H9 (cell line): ENCODE results near the gene RTN4R. TPM values are rescaled to one million over a fixed set of nuclear protein-coding genes. Genes with fewer than 3 reads are reported as not detected.

Experiments used
- DNase-seq: peaks from one replicate; pipeline ENCODE4 v3.0.0-alpha.2; 2017
- H2AFZ ChIP-seq: one replicate; pipeline ENCODE4 v1.6.1; 2013; ENCODE audit warnings: mild to moderate bottlenecking, low read length, control low read depth, moderate library complexity
- H2AK5ac ChIP-seq: 2 replicates; pipeline ENCODE4 v1.6.1; 2013; ENCODE audit warnings: low read length, control low read depth, mixed read lengths; ENCODE audit not compliant: insufficient read length
- H2BK120ac ChIP-seq: one replicate; pipeline ENCODE4 v1.6.1; 2013; ENCODE audit warnings: low read depth, mild to moderate bottlenecking, low read length, control low read depth, inconsistent platforms; ENCODE audit not compliant: poor library complexity, severe bottlenecking
- H2BK12ac ChIP-seq: 2 replicates; pipeline ENCODE4 v1.6.1; 2013; ENCODE audit warnings: low read length, control low read depth, mixed read lengths, low read depth; ENCODE audit not compliant: insufficient read length
- H2BK15ac ChIP-seq: 2 replicates; pipeline ENCODE4 v1.6.1; 2013; ENCODE audit warnings: low read depth, low read length, control low read depth
- H2BK20ac ChIP-seq: one replicate; pipeline ENCODE4 v1.6.1; 2013; ENCODE audit warnings: low read depth, mild to moderate bottlenecking, low read length, control low read depth, inconsistent platforms; ENCODE audit not compliant: poor library complexity, severe bottlenecking
- H2BK5ac ChIP-seq: 2 replicates; pipeline ENCODE4 v1.6.1; 2013; ENCODE audit warnings: low read length, control low read depth, mixed read lengths; ENCODE audit not compliant: insufficient read length
- H3K14ac ChIP-seq: 2 replicates; pipeline ENCODE4 v1.6.1; 2013; ENCODE audit warnings: low read length, control low read depth; ENCODE audit not compliant: insufficient read depth
- H3K18ac ChIP-seq: 2 replicates; pipeline ENCODE4 v1.6.1; 2013; ENCODE audit warnings: low read depth, mild to moderate bottlenecking, mixed read lengths, low read length, control low read depth; ENCODE audit not compliant: insufficient read length
- H3K23ac ChIP-seq: 2 replicates; pipeline ENCODE4 v1.6.1; 2013; ENCODE audit warnings: low read length, control low read depth, mixed read lengths, low read depth; ENCODE audit not compliant: insufficient read length
- H3K23me2 ChIP-seq: 2 replicates; pipeline ENCODE4 v1.6.1; 2013; ENCODE audit warnings: low read depth, mild to moderate bottlenecking, mixed read lengths, low read length, control low read depth; ENCODE audit not compliant: insufficient read length, poor library complexity, severe bottlenecking
- H3K27ac ChIP-seq: 2 replicates; pipeline ENCODE4 v1.5.1; 2013; ENCODE audit warnings: low read length, control low read depth, mixed read lengths, low read depth; ENCODE audit not compliant: insufficient read length
- H3K27me3 ChIP-seq: 2 replicates; pipeline ENCODE4 v1.6.1; 2013; ENCODE audit warnings: low read length, control low read depth, inconsistent platforms; ENCODE audit not compliant: insufficient read depth
- H3K4ac ChIP-seq: 2 replicates; pipeline ENCODE4 v1.6.1; 2013; ENCODE audit warnings: low read depth, mild to moderate bottlenecking, control low read depth, inconsistent platforms, low read length, moderate library complexity
- H3K4me1 ChIP-seq: 2 replicates; pipeline ENCODE4 v1.6.1; 2013; ENCODE audit warnings: low read length, control low read depth, inconsistent platforms; ENCODE audit not compliant: insufficient read depth
- H3K4me2 ChIP-seq: 2 replicates; pipeline ENCODE4 v1.6.1; 2013; ENCODE audit warnings: low read length, control low read depth, mixed read lengths; ENCODE audit not compliant: insufficient read length, insufficient read depth
- H3K56ac ChIP-seq: 2 replicates; pipeline ENCODE4 v1.6.1; 2013; ENCODE audit warnings: low read depth, mild to moderate bottlenecking, mixed read lengths, low read length, control low read depth; ENCODE audit not compliant: insufficient read length
- H3K79me1 ChIP-seq: 2 replicates; pipeline ENCODE4 v1.6.1; 2013; ENCODE audit warnings: low read depth, mild to moderate bottlenecking, moderate library complexity, low read length, control low read depth, inconsistent platforms; ENCODE audit not compliant: insufficient read depth, poor library complexity, severe bottlenecking
- H3K79me2 ChIP-seq: 2 replicates; pipeline ENCODE4 v1.6.1; 2013; ENCODE audit warnings: low read length, control low read depth, inconsistent platforms; ENCODE audit not compliant: insufficient read depth
- H3K9ac ChIP-seq: 2 replicates; pipeline ENCODE4 v1.6.1; 2013; ENCODE audit warnings: low read length, control low read depth, mixed read lengths; ENCODE audit not compliant: insufficient read length; ENCODE audit errors: extremely low read depth
- H3K9me3 ChIP-seq: one replicate; pipeline ENCODE4 v1.6.1; 2013; ENCODE audit warnings: low read depth, low read length, inconsistent platforms; ENCODE audit not compliant: control insufficient read depth
- H3T11ph ChIP-seq: one replicate; pipeline ENCODE4 v1.6.1; 2013; ENCODE audit warnings: mild to moderate bottlenecking, low read length, control low read depth, inconsistent platforms
- H4K20me1 ChIP-seq: one replicate; pipeline ENCODE4 v1.6.1; 2013; ENCODE audit not compliant: control insufficient read depth, insufficient read length, insufficient read depth
- H4K5ac ChIP-seq: 2 replicates; pipeline ENCODE4 v1.6.1; 2013; ENCODE audit warnings: low read depth, mild to moderate bottlenecking, mixed read lengths, low read length, control low read depth; ENCODE audit not compliant: insufficient read length
- H4K8ac ChIP-seq: replicated peaks from 2 replicates; pipeline ENCODE4 v1.6.1; 2013; ENCODE audit warnings: low read length, control low read depth, mixed read lengths, low read depth; ENCODE audit not compliant: insufficient read length
- H4K91ac ChIP-seq: 2 replicates; pipeline ENCODE4 v1.6.1; 2013; ENCODE audit warnings: low read depth, mild to moderate bottlenecking, moderate library complexity, mixed read lengths, low read length, control low read depth; ENCODE audit not compliant: insufficient read length
- H3K27ac Mint-ChIP-seq, 3 experiments: 2 replicates in 2 of 3; 3 replicates in 1 of 3; pipeline ENCODE4 v1.8.0; 2020 to 2021; ENCODE audit warnings: mixed read lengths in 3 of 3, mild to moderate bottlenecking in 1 of 3, moderate library complexity in 1 of 3
- H3K27me3 Mint-ChIP-seq: 2 replicates; pipeline ENCODE4 v1.8.0; 2021; ENCODE audit warnings: low read depth, mild to moderate bottlenecking, moderate library complexity, mixed read lengths
- H3K36me3 Mint-ChIP-seq, 3 experiments: 2 replicates in 2 of 3; 3 replicates in 1 of 3; pipeline ENCODE4 v1.8.0; 2020 to 2021; ENCODE audit warnings: low read depth in 3 of 3, mixed read lengths in 3 of 3; ENCODE audit not compliant: insufficient read depth in 1 of 3
- H3K4me1 Mint-ChIP-seq, 2 experiments: 2 replicates each; pipeline ENCODE4 v1.8.0; 2020; ENCODE audit warnings: mixed read lengths in 2 of 2
- H3K4me3 Mint-ChIP-seq, 2 experiments: 2 replicates in 1 of 2; 3 replicates in 1 of 2; pipeline ENCODE4 v1.8.0; 2020 to 2021; ENCODE audit warnings: mild to moderate bottlenecking in 2 of 2, mixed read lengths in 2 of 2, moderate library complexity in 1 of 2
- H3K9me3 Mint-ChIP-seq, 2 experiments: 2 replicates in 1 of 2; 3 replicates in 1 of 2; pipeline ENCODE4 v1.8.0; 2020; ENCODE audit warnings: mild to moderate bottlenecking in 2 of 2, mixed read lengths in 2 of 2, moderate library complexity in 1 of 2
- CTCF ChIP-seq: fragments of 200-600 bp; sonication (generic); conservative IDR thresholded peaks from 3 replicates; pipeline ENCODE4 v1.8.0; 2021; ENCODE audit warnings: antibody characterized with exemption, mild to moderate bottlenecking
- WGBS: extraction: QIAGEN DNeasy Blood & Tissue Kit; methylation state at CpG from one replicate; pipeline ENCODE4 v1.1.7; 2013; ENCODE audit warnings: missing lambda C conversion rate, low lambda C conversion rate, mixed read lengths; ENCODE audit not compliant: insufficient read length; ENCODE audit errors: extremely low coverage; 5-methylcytosine and 5-hydroxymethylcytosine counted together
- total RNA-seq: library from RNA; stranded (reverse); gene quantifications from 2 replicates; pipeline ENCODE4 v1.2.1, GENCODE V29; 2021

RTN4R gene
- total RNA-seq, 1 experiment from 2014 or later: 19.0 TPM

GRCh38 chr22:20218987-20219386 is 49.1 kb downstream of the RTN4R start:
- H2AK5ac ChIP-seq: no peak overlapping the region
- H3K4me2 ChIP-seq: no peak overlapping the region
- H3K27me3 Mint-ChIP-seq: no peaks in the 10 kb centered on the region; the same call in 1 of the 2 replicates
- no peak overlapping the region for H3K18ac ChIP-seq
- DNase-seq: no peak
- H2BK5ac ChIP-seq: no peak overlapping the region
- no peak overlapping the region for H4K5ac ChIP-seq
- H3K36me3 Mint-ChIP-seq: no peaks in the 10 kb centered on the region
- no peak overlapping the region for H2AFZ ChIP-seq
- no peak overlapping the region for H3K27ac Mint-ChIP-seq
- no peak overlapping the region for H2BK12ac ChIP-seq
- no peaks in the 10 kb centered on the region for H3K4me1 ChIP-seq
- no peaks in the 10 kb centered on the region for H3K23me2 ChIP-seq
- H3K4me1 Mint-ChIP-seq: peaks cover 5 to 6% of the 10 kb centered on the region in 2 experiments
- no peak overlapping the region for H3K27ac ChIP-seq
- H3K4ac ChIP-seq: no peak overlapping the region
- no peak overlapping the region for H3K4me3 Mint-ChIP-seq
- no peak overlapping the region for H3K56ac ChIP-seq
- H3K27me3 ChIP-seq: no peaks in the 10 kb centered on the region
- H4K8ac ChIP-seq: no peak overlapping the region
- no peak for TF ChIP-seq CTCF
- no peak overlapping the region for H3K14ac ChIP-seq
- WGBS: no CpG with 5 or more reads among the region's 7 CpGs
- no peak overlapping the region for H2BK120ac ChIP-seq
- no peaks in the 10 kb centered on the region for H3K79me1 ChIP-seq
- H4K20me1 ChIP-seq: no peaks in the 10 kb centered on the region
- no peaks in the 10 kb centered on the region for H3K79me2 ChIP-seq
- peaks cover 0 to 5% of the 10 kb centered on the region in 2 experiments; a peak in 1 of 5 replicates for H3K9me3 Mint-ChIP-seq
- no peak overlapping the region for H2BK20ac ChIP-seq
- H2BK15ac ChIP-seq: no peak overlapping the region
- H3K9me3 ChIP-seq: no peaks in the 10 kb centered on the region
- H3T11ph ChIP-seq: no peak overlapping the region
- H3K23ac ChIP-seq: no peak overlapping the region
- no peak overlapping the region for H4K91ac ChIP-seq
- H3K9ac ChIP-seq: no peak overlapping the region
